ENCODE data around the gene PCP4L1.

Gene PCP4L1

DNA sequence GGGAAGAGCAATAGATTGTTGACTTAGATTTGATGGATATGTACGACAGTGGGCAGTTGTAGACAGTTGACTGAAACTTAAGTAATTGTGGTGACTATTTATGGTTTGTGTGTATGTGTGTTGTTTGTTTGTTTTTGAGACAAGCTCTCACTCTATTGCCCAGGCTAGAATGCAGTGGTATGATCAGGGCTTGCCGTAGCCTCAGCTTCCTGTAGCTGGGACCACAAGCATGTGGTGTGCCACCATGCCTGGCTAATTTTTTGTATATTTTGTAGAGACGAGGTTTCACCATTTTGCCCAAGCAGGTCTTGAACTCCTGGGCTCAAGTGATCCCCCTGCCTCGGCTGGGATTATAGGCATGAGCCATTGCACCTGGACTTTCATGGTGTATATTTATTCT is 65.5 kb downstream of the PCP4L1 start:
- DNase-seq: peak; percentile 22

- no peak for DNase-seq
These were observed 71.8 kb downstream of the PCP4L1 start for GRCh38 chr1:161330346-161330745.

- no peak for DNase-seq
These were observed 74.6 kb downstream of the PCP4L1 start for GRCh38 chr1:161333166-161333565.

Data from activated CD4-positive, alpha-beta T cell treated with anti-CD3 and anti-CD28 coated beads, Interleukin-2, Interleukin-6, amounts not matched to agents 100 ng/mL and 50 ng/mL, durations not matched to agents 16 hours and 8 hours (primary cell).